Tibial nerve (tissue), 4 donors: ENCODE data around the gene RNASE9. TPM values are rescaled to one million over a fixed set of nuclear protein-coding genes. Genes with fewer than 3 reads are reported as not detected.

ENCODE experiments used
- DNase-seq, 2 donors: peaks; one replicate each; pipeline ENCODE4 v3.0.0-alpha.2; 2019; ENCODE audit warnings: low spot score in 2 of 2
- H3K27ac ChIP-seq, 4 donors: fragments of 200-600 bp; sonication (generic) in 3 of 4; one replicate each; pipeline ENCODE4 v1.5.1; 2017 to 2019; ENCODE audit warnings: mild to moderate bottlenecking in 1 of 4
- H3K27me3 ChIP-seq, 2 donors: fragments of 200-600 bp; sonication (generic) in 1 of 2; one replicate each; pipeline versions ENCODE4 v1.5.1 to v1.6.0; 2017 to 2019
- H3K36me3 ChIP-seq, 3 donors: fragments of 200-600 bp; sonication (generic); one replicate each; pipeline ENCODE4 v1.5.1; 2018 to 2019
- H3K4me1 ChIP-seq, 4 donors: fragments of 200-600 bp; sonication (generic) in 3 of 4; one replicate each; pipeline ENCODE4 v1.5.1; 2017 to 2019
- H3K4me3 ChIP-seq, 4 donors: fragments of 200-600 bp; sonication (generic) in 3 of 4; one replicate each; pipeline ENCODE4 v1.5.1; 2017 to 2019; ENCODE audit warnings: mild to moderate bottlenecking in 1 of 4, moderate library complexity in 1 of 4
- H3K9me3 ChIP-seq, 4 donors: fragments of 200-600 bp; sonication (generic) in 3 of 4; one replicate each; pipeline ENCODE4 v1.5.1; 2017 to 2019
- EP300 ChIP-seq, 2 donors: sonication (generic); formaldehyde crosslinking; IDR thresholded peaks; one replicate each; pipeline ENCODE4 v1.6.1; 2017; ENCODE audit warnings: antibody characterized with exemption in 2 of 2, mild to moderate bottlenecking in 1 of 2
- POLR2A ChIP-seq, 2 donors: fragments of 450-650 bp; IDR thresholded peaks; one replicate each; pipeline ENCODE4 v1.6.1; 2017; ENCODE audit warnings: antibody characterized with exemption in 2 of 2, mild to moderate bottlenecking in 2 of 2, moderate library complexity in 2 of 2
- WGBS, 2 donors: methylation state at CpG; one replicate each; pipeline ENCODE4 v1.1.5; 2018; 5-methylcytosine and 5-hydroxymethylcytosine counted together
- total RNA-seq, 4 donors: library from RNA; depleted of rRNA; stranded (reverse); fragments of >200 nt; gene quantifications; one replicate each; pipeline ENCODE4 v1.1.0, GENCODE V29; 2016
- TF ChIP-seq, protein P1 (sequence below), 5 experiments: fragments of 200-600 bp in 3 of 5; fragments of 450-650 bp in 2 of 5; sonication (generic) in 3 of 5; IDR thresholded peaks; one replicate each; pipeline ENCODE4 v1.5.1; 2016 to 2019; ENCODE audit warnings: antibody characterized with exemption in 5 of 5, mild to moderate bottlenecking in 3 of 5, moderate library complexity in 2 of 5

RNASE9 gene
- total RNA-seq, 4 donors from 2014 or later: not detected

DNA sequence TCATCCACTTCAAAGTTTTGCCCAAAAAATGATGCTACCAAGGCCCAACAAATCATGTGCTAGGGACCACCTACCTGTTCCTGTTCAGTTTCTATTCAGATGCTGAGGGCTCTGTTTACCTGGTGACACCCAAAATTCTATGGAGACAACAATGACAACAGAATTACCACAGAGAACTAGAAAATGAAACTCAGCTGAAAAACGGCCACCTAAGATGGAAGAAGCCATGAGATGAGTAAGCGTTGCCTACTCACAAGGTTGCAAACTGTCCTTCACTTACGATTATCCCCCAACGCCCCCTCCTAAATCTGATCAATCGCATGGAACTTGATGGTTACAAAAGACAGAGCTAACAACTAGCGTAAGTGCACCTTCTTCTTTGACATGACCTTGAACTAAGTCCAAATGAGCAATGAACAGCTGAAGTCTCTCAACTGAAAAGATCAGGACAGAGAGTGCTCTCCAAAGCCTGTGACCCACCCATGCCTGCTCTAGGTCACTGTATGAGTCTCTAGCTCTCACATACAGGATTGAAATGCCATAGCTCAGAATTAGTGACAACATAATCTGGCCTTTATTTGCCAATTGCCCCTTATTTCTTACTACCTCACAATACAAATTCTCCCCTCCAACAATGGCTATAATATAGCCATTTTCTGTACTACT lies 26.8 kb upstream of the RNASE9 start, which contains the start of gene RNASE11:
Gene RNASE11 (minus strand): TSS at position 513 of the 666 bp plus-strand sequence.
- H3K4me1 ChIP-seq: no peaks in the 10 kb centered on the region
- no peaks in the 10 kb centered on the region for H3K9me3 ChIP-seq
- H3K36me3 ChIP-seq: no peaks in the 10 kb centered on the region
- WGBS, 2 donors: 88 to 89% methylated on average over 6 of the region's 6 CpGs
- H3K27ac ChIP-seq: no peak within 1 kb of the TSS
- TF ChIP-seq, protein P1, sequence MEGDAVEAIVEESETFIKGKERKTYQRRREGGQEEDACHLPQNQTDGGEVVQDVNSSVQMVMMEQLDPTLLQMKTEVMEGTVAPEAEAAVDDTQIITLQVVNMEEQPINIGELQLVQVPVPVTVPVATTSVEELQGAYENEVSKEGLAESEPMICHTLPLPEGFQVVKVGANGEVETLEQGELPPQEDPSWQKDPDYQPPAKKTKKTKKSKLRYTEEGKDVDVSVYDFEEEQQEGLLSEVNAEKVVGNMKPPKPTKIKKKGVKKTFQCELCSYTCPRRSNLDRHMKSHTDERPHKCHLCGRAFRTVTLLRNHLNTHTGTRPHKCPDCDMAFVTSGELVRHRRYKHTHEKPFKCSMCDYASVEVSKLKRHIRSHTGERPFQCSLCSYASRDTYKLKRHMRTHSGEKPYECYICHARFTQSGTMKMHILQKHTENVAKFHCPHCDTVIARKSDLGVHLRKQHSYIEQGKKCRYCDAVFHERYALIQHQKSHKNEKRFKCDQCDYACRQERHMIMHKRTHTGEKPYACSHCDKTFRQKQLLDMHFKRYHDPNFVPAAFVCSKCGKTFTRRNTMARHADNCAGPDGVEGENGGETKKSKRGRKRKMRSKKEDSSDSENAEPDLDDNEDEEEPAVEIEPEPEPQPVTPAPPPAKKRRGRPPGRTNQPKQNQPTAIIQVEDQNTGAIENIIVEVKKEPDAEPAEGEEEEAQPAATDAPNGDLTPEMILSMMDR (IDR thresholded peaks at IDR 0.05): no peak
- no peak for TF ChIP-seq EP300 (IDR thresholded peaks at IDR 0.05)
- no peak within 1 kb of the TSS for H3K4me3 ChIP-seq
- peaks cover 0 to 2% of the 10 kb centered on the region in 2 donors for H3K27me3 ChIP-seq
- DNase-seq: no peak

DNA sequence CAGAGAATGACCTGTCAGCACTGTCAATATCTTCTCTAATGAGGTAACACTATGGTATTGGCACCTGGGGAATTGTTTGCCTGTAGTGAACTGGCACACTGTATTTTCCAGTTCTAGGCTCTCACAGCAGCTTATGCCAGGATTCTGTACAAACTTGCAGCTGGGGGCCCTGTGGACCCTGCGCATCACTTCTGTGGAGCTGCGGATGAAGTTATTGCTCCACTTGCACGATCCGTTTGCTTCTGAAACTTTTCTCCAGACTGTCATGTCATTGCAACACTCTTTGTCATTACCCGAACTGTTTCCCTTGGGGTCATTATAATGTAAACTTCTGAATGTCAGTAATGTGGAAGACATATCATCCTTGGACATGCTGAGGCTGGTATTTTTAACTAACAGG lies 23.1 kb upstream of the RNASE9 start:
- TF ChIP-seq POLR2A (IDR thresholded peaks at IDR 0.05) (no peak), EP300 (IDR thresholded peaks at IDR 0.05) (no peak)
- TF ChIP-seq, protein P1 (IDR thresholded peaks at IDR 0.05): no peak
- no peak for DNase-seq
- Histone ChIP-seq H3K36me3 (no peaks in the 10 kb centered on the region), H3K27me3 (peaks cover 0 to 2% of the 10 kb centered on the region in 2 donors), H3K9me3 (no peaks in the 10 kb centered on the region), H3K27ac (no peak overlapping the region), H3K4me1 (no peaks in the 10 kb centered on the region), H3K4me3 (no peak overlapping the region)
- WGBS, 2 donors: 66 to 72% methylated on average over 5 of the region's 5 CpGs

DNA sequence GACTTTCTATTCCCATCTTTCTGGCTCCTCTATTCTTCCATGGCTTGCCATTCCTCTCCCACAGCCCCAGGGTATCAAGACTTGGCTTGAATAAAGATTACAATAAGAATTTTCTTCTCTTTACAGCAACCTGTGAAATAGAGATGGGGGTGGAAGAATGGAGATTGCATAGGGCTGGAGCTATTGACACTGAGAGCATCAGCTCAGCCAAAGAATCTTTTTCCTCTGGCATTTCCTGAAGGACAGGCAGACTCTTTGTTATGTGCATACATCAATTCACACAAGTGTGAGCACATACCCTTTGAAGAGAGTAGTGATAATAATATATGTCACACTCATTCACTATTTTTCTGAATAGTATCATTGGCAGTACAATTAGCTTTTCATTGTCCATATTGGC lies 22.3 kb upstream of the RNASE9 start:
- no peak overlapping the region for H3K4me3 ChIP-seq
- no peaks in the 10 kb centered on the region for H3K36me3 ChIP-seq
- H3K27ac ChIP-seq: no peak overlapping the region
- DNase-seq: no peak
- H3K9me3 ChIP-seq: no peaks in the 10 kb centered on the region
- H3K4me1 ChIP-seq: no peaks in the 10 kb centered on the region
- H3K27me3 ChIP-seq: peaks cover 0 to 2% of the 10 kb centered on the region in 2 donors
- TF ChIP-seq EP300 (IDR thresholded peaks at IDR 0.05) (no peak), POLR2A (IDR thresholded peaks at IDR 0.05) (no peak)
- TF ChIP-seq, protein P1 (IDR thresholded peaks at IDR 0.05): no peak

DNA sequence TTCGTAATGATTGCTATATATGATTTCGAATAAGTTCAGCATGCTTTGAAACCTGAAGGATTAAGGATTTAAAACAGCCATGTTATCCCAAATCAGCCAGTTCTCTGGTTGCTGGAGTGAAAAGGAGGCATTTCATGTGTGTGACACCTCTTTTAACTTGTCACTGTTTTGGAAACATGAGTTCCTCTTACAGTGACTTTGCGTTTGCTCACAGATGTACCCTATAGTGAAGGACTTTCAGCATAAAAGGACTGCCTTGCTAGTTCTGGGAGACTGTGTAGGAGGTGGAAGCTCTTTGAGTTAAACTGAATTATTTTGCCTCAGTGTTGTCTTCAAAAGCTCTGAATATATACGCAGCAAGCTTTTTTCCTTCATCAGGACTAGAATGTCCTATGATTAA lies 19.4 kb upstream of the RNASE9 start:
- no peaks in the 10 kb centered on the region for H3K9me3 ChIP-seq
- H3K4me3 ChIP-seq: no peak overlapping the region
- H3K36me3 ChIP-seq: no peaks in the 10 kb centered on the region
- no peak for TF ChIP-seq POLR2A (IDR thresholded peaks at IDR 0.05)
- TF ChIP-seq EP300 (IDR thresholded peaks at IDR 0.05): no peak
- TF ChIP-seq, protein P1 (IDR thresholded peaks at IDR 0.05): no peak
- no peak overlapping the region for H3K27ac ChIP-seq
- WGBS, 2 donors: 73 to 76% methylated on average over 4 of the region's 4 CpGs
- DNase-seq: no peak
- no peaks in the 10 kb centered on the region for H3K4me1 ChIP-seq
- peaks cover 0 to 2% of the 10 kb centered on the region in 2 donors for H3K27me3 ChIP-seq

DNA sequence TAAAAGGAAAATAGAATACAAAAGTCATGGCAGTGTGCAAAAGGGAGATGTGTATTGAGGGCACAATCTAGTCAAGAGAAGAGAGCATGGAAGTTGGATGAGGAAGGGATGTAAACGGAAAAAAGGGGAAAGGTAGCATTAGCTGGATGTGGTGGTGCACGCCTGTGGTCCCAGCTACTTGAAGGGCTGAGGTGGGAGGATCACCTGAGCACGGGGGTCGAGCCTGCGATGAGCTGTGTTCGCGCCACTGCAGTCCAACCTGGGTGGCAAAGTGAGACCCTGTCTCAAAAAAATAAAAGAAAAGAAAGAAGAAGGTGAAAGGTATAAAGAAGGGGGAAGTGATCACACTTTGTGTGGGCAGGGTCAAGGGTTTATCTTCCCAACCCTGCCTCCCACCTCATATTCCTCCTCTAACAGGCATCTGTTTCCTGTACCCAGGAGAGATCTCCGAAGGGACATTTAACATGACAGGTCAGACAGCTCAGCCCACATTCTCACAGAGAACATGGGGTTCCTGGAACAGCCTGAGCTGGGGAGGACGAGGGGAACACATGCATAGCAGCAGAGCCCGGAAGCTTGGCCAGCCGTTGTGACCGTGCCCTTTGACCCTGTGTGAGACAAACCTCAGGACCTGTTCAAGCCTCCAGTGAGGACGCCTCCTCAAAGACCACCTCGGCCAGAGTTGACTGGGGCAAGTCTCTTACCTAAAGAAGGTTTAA lies 18.1 kb upstream of the RNASE9 start:
- Histone ChIP-seq H3K4me3 (no peak overlapping the region), H3K4me1 (no peaks in the 10 kb centered on the region), H3K27ac (no peak overlapping the region), H3K36me3 (no peaks in the 10 kb centered on the region), H3K9me3 (no peaks in the 10 kb centered on the region), H3K27me3 (peaks cover 0 to 2% of the 10 kb centered on the region in 2 donors)
- TF ChIP-seq EP300 (IDR thresholded peaks at IDR 0.05) (no peak), POLR2A (IDR thresholded peaks at IDR 0.05) (no peak)
- TF ChIP-seq, protein P1 (IDR thresholded peaks at IDR 0.05): no peak
- no peak for DNase-seq
- WGBS, 2 donors: 72 to 78% methylated on average over 14 of the region's 14 CpGs
